ENCODE data around the gene KIAA0825.

- TF ChIP-seq POLR2A (IDR thresholded peaks at IDR 0.05) (no peak), CTCF (IDR thresholded peaks at IDR 0.05) (no peak)
Measured at GRCh38 chr5:94661086-94661485, 42.7 kb upstream of the KIAA0825 start.

Data from esophagus squamous epithelium (tissue), 4 donors.